DOHH2 (cell line): ENCODE data around the gene SNX24.

ENCODE experiments used
- EZH2phosphoT487 ChIP-seq: fragments of 200-600 bp; sonication (generic); IDR thresholded peaks from 2 replicates; pipeline ENCODE4 v1.6.1; 2017; ENCODE audit warnings: borderline replicate concordance, mild to moderate bottlenecking, antibody characterized with exemption, low read length, moderate library complexity, mixed read lengths
- TF ChIP-seq, protein P1 (sequence below): fragments of 200-600 bp; sonication (generic); IDR thresholded peaks from one replicate; pipeline ENCODE4 v1.5.1; 2014; ENCODE audit warnings: antibody characterized with exemption, mild to moderate bottlenecking, low read depth, low read length; ENCODE audit not compliant: poor library complexity, severe bottlenecking

GRCh38 chr5:123014689-123015088, 169.3 kb downstream of the SNX24 start:
- TF ChIP-seq, protein P1, sequence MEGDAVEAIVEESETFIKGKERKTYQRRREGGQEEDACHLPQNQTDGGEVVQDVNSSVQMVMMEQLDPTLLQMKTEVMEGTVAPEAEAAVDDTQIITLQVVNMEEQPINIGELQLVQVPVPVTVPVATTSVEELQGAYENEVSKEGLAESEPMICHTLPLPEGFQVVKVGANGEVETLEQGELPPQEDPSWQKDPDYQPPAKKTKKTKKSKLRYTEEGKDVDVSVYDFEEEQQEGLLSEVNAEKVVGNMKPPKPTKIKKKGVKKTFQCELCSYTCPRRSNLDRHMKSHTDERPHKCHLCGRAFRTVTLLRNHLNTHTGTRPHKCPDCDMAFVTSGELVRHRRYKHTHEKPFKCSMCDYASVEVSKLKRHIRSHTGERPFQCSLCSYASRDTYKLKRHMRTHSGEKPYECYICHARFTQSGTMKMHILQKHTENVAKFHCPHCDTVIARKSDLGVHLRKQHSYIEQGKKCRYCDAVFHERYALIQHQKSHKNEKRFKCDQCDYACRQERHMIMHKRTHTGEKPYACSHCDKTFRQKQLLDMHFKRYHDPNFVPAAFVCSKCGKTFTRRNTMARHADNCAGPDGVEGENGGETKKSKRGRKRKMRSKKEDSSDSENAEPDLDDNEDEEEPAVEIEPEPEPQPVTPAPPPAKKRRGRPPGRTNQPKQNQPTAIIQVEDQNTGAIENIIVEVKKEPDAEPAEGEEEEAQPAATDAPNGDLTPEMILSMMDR: no peak
- no peak for TF ChIP-seq EZH2phosphoT487
